Rectal smooth muscle tissue (tissue), 1 donor: Measurements from ENCODE around the gene THRAP3.
"Not testable (repeated sequence)": the region's sequence is repeated elsewhere in the genome, so short reads cannot be mapped to it uniquely, and the experiment has no call there.

Experiments
- H3K27ac ChIP-seq: one replicate; pipeline ENCODE4 v1.7.0; 2013; ENCODE audit warnings: low read depth, low read length, inconsistent platforms
- H3K27me3 ChIP-seq: one replicate; pipeline ENCODE4 v1.7.0; 2013; ENCODE audit warnings: low read length; ENCODE audit not compliant: control insufficient read depth, insufficient read depth
- H3K36me3 ChIP-seq: one replicate; pipeline ENCODE4 v1.7.0; 2013; ENCODE audit warnings: low read length; ENCODE audit not compliant: control insufficient read depth, insufficient read depth
- H3K4me1 ChIP-seq: one replicate; pipeline ENCODE4 v1.7.0; 2013; ENCODE audit warnings: low read length; ENCODE audit not compliant: control insufficient read depth, insufficient read depth
- H3K4me3 ChIP-seq: one replicate; pipeline ENCODE4 v1.7.0; 2013; ENCODE audit warnings: low read length
- H3K9ac ChIP-seq: one replicate; pipeline ENCODE4 v1.7.0; 2013; ENCODE audit warnings: low read length

THRAP3 gene

DNA sequence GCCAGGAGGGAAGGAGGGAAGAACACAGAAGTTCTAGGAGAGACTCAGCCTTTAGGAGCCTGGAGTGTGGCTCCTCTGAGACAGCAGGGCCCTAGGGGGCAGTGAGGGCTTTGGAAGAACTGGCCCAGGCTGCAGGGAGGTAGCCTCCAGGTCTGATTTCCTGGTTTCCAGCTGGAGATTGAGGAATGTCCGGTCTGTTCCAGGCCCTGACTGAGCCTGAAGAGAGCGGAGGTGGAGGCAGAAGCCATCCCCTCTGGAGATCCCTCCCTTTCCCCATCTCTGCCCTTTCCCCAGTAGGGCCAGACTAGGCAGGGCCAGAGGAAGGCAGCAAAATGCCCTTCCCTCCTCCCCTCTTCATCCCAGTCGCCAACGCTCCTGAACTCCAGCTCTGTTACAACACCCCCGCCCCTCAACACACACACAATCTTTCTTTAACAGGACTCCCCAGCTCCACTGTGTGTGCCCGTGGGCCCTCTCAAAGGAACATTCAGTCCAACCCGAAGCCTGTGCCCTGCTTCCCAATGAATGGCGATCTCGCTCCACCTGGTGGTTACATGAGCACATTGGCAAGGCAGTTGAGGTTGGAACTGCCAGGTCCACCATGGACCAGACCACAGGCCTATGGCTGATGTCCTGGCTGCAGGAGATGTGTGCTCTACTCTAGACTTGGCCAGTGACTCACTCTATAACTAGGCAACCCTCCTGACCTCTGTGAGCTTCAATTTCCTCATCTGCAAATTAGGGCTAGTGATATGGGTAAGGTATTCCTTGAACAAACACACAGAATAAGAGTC is 36.2 kb upstream of the THRAP3 start:
- H3K9ac ChIP-seq: no peak overlapping the region
- H3K27me3 ChIP-seq: no peaks in the 10 kb centered on the region
- peaks cover 12% of the 10 kb centered on the region for H3K4me1 ChIP-seq
- H3K36me3 ChIP-seq: no peaks in the 10 kb centered on the region
- peak overlapping the region; percentile 87 for H3K27ac ChIP-seq
- no peak overlapping the region for H3K4me3 ChIP-seq

DNA sequence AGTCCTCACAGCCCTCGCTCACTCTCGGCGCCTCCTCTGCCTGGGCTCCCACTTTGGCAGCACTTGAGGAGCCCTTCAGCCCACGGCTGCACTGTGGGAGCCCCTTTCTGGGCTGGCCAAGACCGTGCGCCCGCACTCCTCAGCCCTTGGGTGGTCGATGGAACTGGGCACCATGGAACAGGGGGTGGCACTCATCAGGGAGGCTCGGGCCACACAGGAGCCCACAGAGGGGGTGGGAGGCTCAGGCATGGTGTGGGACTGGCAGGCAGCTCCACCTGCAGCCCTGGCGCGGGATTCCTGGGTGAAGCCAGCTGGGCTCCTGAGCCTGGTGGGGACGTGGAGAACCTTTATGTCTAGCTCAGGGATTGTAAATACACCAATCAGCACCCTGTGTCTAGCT is 27.4 kb upstream of the THRAP3 start:
- not testable (repeated sequence) for H3K9ac ChIP-seq, H3K4me3 ChIP-seq, H3K27ac ChIP-seq, H3K36me3 ChIP-seq, H3K27me3 ChIP-seq, H3K4me1 ChIP-seq

DNA sequence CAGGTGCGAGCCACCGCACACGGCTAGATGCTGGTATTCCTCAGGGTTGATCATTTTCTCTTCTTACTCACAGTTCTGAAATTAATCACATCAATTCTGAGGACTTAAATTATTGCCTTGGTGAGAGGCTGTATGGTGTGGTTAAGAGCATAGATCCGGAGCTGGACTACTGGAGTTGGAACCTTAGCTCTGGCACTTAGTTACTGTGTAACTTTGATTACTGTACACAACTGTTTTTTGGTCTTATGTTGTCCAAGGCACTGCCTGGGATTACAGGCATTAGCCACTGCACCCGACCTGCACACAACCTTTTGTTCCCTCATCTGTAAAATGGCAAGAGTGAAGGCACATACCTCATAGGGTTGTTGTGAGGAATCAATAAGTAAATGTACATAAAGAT is 25.6 kb upstream of the THRAP3 start:
- Histone ChIP-seq H3K36me3 (no peaks in the 10 kb centered on the region), H3K9ac (no peak overlapping the region), H3K27ac (no peak overlapping the region), H3K4me1 (peaks cover 3% of the 10 kb centered on the region), H3K27me3 (no peaks in the 10 kb centered on the region), H3K4me3 (no peak overlapping the region)

DNA sequence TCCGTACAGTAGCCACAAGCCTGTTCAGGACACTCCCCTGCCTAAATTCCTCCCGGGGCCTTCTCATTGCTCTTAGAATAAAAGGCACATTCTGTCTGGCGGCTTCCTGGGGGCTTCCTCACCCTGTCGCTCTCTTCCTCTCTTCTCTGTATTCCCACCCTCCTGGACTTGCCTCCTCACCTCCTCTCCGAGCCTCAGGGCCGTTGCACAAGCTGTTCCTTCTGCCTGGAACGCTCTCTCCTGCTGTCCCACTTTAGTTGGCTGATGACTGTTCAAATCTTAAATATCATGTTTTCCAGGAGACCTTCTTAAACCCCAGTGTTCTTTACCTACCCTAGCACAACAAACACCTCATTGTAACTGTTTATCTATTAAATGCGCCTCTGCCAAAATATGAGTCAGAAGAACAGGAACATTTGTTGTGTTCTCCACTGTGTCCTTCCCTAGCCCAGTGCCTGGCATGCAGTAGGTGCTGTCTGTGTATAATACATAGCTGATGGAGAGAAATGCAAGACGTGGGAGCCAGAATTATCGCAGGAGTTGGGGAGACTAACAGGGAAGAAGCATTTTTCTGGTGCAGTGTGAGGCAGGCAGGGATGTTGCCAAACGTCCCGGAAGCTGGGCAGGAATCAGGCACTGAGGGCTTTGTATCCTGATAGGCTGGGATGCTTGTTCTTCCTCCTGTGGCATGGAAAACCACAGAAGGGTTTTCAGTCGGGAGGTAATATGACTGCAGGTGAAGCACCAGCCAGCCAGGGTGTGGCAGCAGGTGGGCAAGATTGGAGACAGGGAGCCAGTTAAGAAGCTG is 24.1 kb upstream of the THRAP3 start:
- no peaks in the 10 kb centered on the region for H3K27me3 ChIP-seq
- H3K4me1 ChIP-seq: peaks cover 6% of the 10 kb centered on the region
- peak overlapping the region; percentile 34 for H3K27ac ChIP-seq
- no peak overlapping the region for H3K9ac ChIP-seq
- no peak overlapping the region for H3K4me3 ChIP-seq
- no peaks in the 10 kb centered on the region for H3K36me3 ChIP-seq

DNA sequence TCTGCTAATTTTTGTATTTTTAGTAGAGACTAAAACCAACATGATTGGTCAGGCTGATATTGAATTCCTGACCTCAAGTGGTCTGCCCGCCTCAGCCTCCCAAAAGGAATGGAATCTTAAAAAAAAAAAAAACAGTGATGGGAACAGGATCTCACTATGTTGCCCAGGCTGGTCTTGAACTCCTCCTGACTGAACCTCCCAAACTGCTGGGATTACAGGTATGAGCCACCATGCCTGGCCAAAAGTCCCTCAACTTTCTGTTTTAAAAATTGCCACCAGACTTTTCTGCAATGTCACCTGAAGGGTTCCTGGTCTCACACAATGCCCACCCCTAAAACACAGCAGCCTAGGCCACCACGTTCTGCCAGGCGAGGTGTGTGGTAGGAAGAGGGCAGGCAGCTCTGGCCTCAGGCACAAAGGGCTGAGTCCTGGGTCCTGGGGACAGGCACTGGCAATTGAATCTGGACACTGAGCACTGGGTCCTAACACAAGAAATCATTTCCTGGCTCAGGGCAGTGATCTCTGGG is 21.2 kb upstream of the THRAP3 start:
- no peak overlapping the region for H3K9ac ChIP-seq

DNA sequence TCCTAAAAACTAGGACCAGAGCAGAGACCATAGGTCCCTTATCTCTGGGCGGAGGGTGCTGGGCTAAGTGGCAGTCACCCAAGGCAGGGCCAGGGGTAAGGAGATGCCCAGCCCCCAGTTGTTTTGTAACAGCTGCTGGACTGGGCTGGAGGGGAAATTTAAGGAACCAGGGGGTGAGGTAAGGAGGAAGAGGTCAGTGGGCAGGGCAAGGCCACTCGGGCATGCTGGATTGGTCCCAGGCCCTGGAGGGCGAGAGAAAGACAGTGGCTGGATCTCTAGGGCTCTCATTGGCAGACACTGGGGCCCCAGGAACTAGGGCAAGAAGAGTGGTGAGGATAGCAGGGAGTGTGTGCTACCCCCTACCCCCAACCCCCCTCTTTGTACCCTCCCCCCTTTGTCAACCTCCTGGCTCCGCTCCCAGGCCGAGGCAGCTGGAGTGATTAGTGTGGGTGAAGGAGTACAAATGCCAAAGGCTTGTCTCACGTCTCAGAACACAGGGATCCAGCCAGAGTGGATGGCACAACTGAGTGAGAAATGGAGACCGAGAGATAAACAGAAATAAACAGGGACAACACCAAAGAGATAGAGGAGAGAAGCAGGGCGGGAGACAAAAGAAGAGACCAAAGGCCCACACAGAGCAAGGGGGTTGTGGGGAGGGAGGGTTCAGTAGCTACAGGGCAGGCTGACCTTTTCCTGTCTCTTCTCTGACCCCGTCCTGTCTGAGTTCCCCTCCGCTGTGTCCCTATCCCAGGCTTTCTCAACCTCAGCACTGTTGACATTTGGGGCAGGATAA is 20.5 kb upstream of the THRAP3 start:
- Histone ChIP-seq H3K9ac (no peak overlapping the region), H3K4me1 (peaks cover 9% of the 10 kb centered on the region), H3K27ac (peak overlapping the region; percentile 54), H3K36me3 (no peaks in the 10 kb centered on the region), H3K27me3 (no peaks in the 10 kb centered on the region), H3K4me3 (no peak overlapping the region)

More for the DNA sequence above, 21.2 kb upstream of the THRAP3 start:
- Histone ChIP-seq H3K4me3 (no peak overlapping the region), H3K27ac (peak overlapping the region; percentile 54), H3K27me3 (no peaks in the 10 kb centered on the region), H3K36me3 (no peaks in the 10 kb centered on the region), H3K4me1 (peaks cover 9% of the 10 kb centered on the region)

DNA sequence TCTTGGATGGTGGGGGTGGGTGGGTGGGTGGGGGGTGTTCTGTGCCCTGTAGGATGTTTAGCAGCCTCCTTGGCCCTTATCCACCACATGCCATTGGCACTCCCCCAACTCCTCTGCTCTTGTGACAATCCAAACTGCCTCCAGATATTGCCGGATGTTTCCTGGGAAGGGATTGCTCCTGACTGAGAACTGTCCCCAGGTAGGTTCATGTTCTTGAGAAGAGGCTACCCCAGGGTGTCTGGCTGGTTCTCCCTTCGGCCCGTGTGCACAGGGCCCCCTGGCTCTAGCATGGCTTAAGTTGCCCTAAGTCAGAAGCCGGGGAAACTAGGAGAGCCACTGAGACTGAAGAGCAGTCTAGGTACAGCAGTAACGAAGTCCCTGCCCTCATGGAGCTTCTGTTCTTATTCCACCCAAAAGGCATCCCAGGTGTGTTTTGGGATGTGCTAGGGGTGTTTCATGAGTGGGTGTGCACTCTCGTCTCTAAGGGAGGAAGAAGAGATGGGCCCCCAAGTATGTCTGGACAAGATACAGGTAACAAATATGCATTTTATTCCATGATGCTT is 19.8 kb upstream of the THRAP3 start:
- H3K36me3 ChIP-seq: no peaks in the 10 kb centered on the region
- peaks cover 9% of the 10 kb centered on the region for H3K4me1 ChIP-seq
- no peaks in the 10 kb centered on the region for H3K27me3 ChIP-seq
- H3K4me3 ChIP-seq: no peak overlapping the region
- H3K9ac ChIP-seq: no peak overlapping the region
- H3K27ac ChIP-seq: no peak overlapping the region

DNA sequence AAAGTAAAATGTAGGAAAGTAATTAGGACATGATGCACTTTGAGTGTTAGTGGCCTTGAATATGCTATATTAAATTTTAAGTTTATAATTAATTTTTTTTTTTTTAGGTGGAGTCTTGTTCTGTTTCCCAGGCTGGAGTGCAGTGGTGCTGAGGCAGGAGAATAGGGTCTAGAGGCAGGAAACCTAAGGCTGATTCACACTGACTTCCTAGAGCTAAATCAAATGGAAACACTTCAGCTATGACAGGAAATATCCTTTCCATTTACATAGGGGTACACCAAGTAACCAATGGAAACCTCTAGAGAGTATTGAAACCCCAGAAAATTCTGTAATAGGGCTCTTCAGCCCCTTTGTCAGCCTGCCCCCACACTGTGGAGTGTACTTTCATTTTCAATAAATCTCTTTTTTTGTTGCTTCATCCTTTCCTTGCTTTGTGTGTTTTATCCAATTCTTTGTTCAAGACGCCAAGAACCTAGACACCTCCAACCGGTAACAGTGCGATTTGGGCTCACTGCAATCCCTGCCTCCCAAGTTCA is 17.9 kb upstream of the THRAP3 start:
- H3K9ac ChIP-seq: no peak overlapping the region
- peaks cover 6% of the 10 kb centered on the region for H3K4me1 ChIP-seq
- H3K4me3 ChIP-seq: no peak overlapping the region
- no peaks in the 10 kb centered on the region for H3K27me3 ChIP-seq
- H3K27ac ChIP-seq: no peak overlapping the region
- no peaks in the 10 kb centered on the region for H3K36me3 ChIP-seq

DNA sequence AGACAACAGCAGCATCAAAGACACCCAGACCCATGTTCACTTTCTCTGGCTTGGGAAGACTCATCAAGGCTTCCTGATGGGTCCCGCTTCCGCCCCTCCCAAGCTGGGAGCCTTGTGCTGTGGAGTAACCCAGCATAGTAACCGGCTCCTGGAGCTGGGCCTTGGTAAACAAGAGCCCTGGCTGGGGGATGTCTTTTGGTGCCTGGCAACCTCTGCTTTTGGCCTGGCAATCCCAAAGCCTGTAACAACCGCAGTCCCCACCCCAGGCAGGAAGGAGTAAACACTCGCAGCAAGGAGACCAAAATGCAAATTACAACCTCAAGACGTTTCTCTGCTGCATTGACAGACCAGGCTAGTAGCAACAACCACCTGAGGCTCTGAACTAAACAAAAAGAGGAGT is 16.9 kb upstream of the THRAP3 start:
- no peak overlapping the region for H3K27ac ChIP-seq
- peak overlapping the region; percentile 26 for H3K4me3 ChIP-seq
- peaks cover 6% of the 10 kb centered on the region for H3K4me1 ChIP-seq
- no peaks in the 10 kb centered on the region for H3K27me3 ChIP-seq
- no peak overlapping the region for H3K9ac ChIP-seq
- H3K36me3 ChIP-seq: no peaks in the 10 kb centered on the region

DNA sequence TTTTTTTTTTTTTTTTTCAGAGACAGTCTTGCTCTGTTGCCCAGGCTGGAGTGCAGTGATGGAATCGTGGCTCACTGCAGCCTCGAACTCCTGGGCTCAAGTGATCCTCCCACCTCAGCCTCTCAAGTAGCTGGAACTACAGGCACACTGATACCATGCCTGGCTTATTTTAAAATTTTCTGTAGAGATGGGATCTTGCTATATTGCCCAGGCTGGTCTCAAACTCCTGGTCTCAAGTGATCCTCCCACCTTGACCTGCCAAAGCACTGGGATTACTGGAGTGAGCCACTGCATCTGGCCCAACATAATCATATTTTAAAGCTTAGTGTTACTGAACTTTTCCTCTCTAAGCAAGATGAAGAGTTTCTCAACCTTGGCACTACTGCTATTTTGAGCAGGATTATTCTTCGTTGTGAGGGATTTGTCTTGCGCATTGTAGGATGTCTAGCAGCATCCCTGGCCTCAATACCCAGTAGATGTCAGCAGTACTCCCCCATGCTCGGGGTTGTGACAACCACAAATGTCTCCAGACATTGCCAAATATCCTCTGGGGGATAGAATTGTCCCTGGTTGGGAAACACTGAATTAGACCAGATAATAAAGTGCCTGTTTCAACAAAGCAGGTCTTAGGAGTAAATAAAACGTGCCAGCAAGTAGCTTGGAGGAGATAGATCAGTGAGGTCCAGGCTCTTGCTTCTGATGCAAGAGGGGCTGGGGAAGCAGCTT is 15.1 kb upstream of the THRAP3 start:
- Histone ChIP-seq H3K36me3 (no peaks in the 10 kb centered on the region), H3K27ac (no peak overlapping the region), H3K4me3 (no peak overlapping the region), H3K4me1 (peaks cover 6% of the 10 kb centered on the region), H3K27me3 (no peaks in the 10 kb centered on the region), H3K9ac (no peak overlapping the region)

DNA sequence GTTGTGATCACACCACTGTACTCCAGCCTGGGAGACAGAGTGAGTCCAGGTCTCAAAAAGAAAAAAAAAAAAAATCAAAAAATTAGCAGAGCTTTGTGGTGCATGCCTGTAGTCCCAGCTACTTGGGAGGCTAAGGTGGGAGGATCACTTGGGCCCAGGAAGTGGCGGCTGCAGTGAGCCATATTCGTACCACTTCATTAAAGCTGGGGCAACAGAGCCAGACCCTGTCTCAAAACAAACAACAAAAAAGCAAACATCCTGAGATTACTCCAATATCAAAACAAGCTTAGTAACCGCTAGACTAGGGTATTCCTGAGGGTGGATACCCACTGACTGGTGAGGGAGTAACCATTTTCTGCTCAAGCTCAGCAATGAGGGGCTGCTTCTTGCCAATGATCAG is 12.9 kb upstream of the THRAP3 start:
- no peak overlapping the region for H3K9ac ChIP-seq
- H3K27ac ChIP-seq: no peak overlapping the region
- peaks cover 3% of the 10 kb centered on the region for H3K4me1 ChIP-seq
- no peak overlapping the region for H3K4me3 ChIP-seq
- H3K27me3 ChIP-seq: no peaks in the 10 kb centered on the region
- H3K36me3 ChIP-seq: no peaks in the 10 kb centered on the region
